Measurements from ENCODE around the gene SLC25A27.

DNA sequence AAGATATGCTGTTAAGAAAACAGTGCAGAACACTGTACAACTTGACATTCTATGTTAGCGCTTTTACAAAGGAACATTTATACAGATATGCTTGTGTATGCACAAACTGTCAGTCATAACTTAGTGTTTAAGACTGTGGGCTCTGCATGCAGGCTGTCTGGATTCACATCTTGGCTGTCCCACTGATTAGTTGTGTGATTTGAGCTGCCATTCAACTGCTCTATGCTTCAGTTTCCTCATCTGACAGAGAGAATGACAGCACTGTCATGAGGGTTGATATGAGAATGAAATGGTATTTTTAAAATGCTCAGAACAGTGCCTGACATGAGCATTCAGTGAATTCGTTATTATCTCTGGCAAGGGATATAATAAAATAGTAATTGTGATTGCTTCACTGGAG lies 8.7 kb downstream of the SLC25A27 start:
- TF ChIP-seq, protein P1, sequence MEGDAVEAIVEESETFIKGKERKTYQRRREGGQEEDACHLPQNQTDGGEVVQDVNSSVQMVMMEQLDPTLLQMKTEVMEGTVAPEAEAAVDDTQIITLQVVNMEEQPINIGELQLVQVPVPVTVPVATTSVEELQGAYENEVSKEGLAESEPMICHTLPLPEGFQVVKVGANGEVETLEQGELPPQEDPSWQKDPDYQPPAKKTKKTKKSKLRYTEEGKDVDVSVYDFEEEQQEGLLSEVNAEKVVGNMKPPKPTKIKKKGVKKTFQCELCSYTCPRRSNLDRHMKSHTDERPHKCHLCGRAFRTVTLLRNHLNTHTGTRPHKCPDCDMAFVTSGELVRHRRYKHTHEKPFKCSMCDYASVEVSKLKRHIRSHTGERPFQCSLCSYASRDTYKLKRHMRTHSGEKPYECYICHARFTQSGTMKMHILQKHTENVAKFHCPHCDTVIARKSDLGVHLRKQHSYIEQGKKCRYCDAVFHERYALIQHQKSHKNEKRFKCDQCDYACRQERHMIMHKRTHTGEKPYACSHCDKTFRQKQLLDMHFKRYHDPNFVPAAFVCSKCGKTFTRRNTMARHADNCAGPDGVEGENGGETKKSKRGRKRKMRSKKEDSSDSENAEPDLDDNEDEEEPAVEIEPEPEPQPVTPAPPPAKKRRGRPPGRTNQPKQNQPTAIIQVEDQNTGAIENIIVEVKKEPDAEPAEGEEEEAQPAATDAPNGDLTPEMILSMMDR (IDR thresholded peaks at IDR 0.05; ENCODE audit: insufficient read depth, low read length, poor library complexity, severe bottlenecking), result no peak
- TF ChIP-seq EZH2phosphoT487 (conservative IDR thresholded peaks at IDR 0.05; ENCODE audit: low read length), result no peak

Data from SU-DHL-6 (cell line).